Smooth muscle cell (in vitro differentiated cells): ENCODE measurements around the gene FMNL3. TPM values are rescaled to one million over a fixed set of nuclear protein-coding genes. Genes with fewer than 3 reads are reported as not detected.

Experiments
- DNase-seq: peaks from one replicate; lab custom pipeline; 2025; ENCODE audit not compliant: unreplicated experiment; lab: John Stamatoyannopoulos, UW
- H2AFZ ChIP-seq: fragments of 200-600 bp; sonication (generic); 2 replicates; pipeline ENCODE4 v1.6.0; 2016; ENCODE audit warnings: antibody characterized with exemption, low read depth, mild to moderate bottlenecking
- H3F3A ChIP-seq: fragments of 200-600 bp; sonication (generic); 2 replicates; pipeline ENCODE4 v1.6.0; 2017; ENCODE audit warnings: antibody characterized with exemption, low read depth
- H3K27ac ChIP-seq: fragments of 200-600 bp; sonication (generic); 2 replicates; pipeline ENCODE4 v1.5.1; 2016; ENCODE audit warnings: low read depth, mild to moderate bottlenecking
- H3K27me3 ChIP-seq: fragments of 200-600 bp; sonication (generic); 2 replicates; pipeline ENCODE4 v1.6.1; 2016; ENCODE audit warnings: low read depth, mild to moderate bottlenecking
- H3K36me3 ChIP-seq: fragments of 200-600 bp; sonication (generic); 2 replicates; pipeline ENCODE4 v1.5.1; 2016; ENCODE audit warnings: low read depth
- H3K4me1 ChIP-seq: fragments of 200-600 bp; sonication (generic); 2 replicates; pipeline ENCODE4 v1.5.1; 2016; ENCODE audit warnings: low read depth
- H3K4me2 ChIP-seq: fragments of 200-600 bp; sonication (generic); 2 replicates; pipeline ENCODE4 v1.6.0; 2016; ENCODE audit warnings: mild to moderate bottlenecking
- H3K4me3 ChIP-seq: fragments of 200-600 bp; sonication (generic); 2 replicates; pipeline ENCODE4 v1.5.1; 2016; ENCODE audit warnings: mild to moderate bottlenecking
- H3K79me2 ChIP-seq: fragments of 200-600 bp; sonication (generic); 2 replicates; pipeline ENCODE4 v1.6.0; 2016; ENCODE audit warnings: low read depth, mild to moderate bottlenecking
- H3K9ac ChIP-seq: fragments of 200-600 bp; sonication (generic); 2 replicates; pipeline ENCODE4 v1.6.0; 2016; ENCODE audit warnings: low read depth
- H3K9me3 ChIP-seq: fragments of 200-600 bp; sonication (generic); replicated peaks from 2 replicates; pipeline ENCODE4 v1.5.1; 2016; ENCODE audit warnings: low read depth
- H4K20me1 ChIP-seq: fragments of 200-600 bp; sonication (generic); 2 replicates; pipeline ENCODE4 v1.6.0; 2016; ENCODE audit warnings: low read depth
- WGBS: methylation state at CpG from one replicate; pipeline ENCODE4 v1.1.7; 2016; ENCODE audit warnings: low lambda C conversion rate; 5-methylcytosine and 5-hydroxymethylcytosine counted together
- polyA plus RNA-seq: library from polyadenylated mRNA; unstranded; fragments of >200 nt; fragmentation: Nextera tagmentation; extraction: Ambion mirVana; gene quantifications from 2 replicates; pipeline ENCODE4 v1.2.1, GENCODE V29; 2016
- total RNA-seq: library from RNA; depleted of rRNA; stranded (reverse); fragments of >200 nt; gene quantifications from 2 replicates; pipeline ENCODE4 v1.2.3, GENCODE V29; 2014
- TF ChIP-seq, protein P1 (sequence below): fragments of 200-600 bp; sonication (generic); IDR thresholded peaks from 2 replicates; pipeline ENCODE4 v1.5.1; 2017; ENCODE audit warnings: borderline replicate concordance, mild to moderate bottlenecking, antibody characterized with exemption; ENCODE audit not compliant: insufficient read depth, poor library complexity, severe bottlenecking

FMNL3 gene
- total and polyA plus RNA-seq, 2 experiments from 2014 or later, result 18.3 to 21.7 TPM

DNA sequence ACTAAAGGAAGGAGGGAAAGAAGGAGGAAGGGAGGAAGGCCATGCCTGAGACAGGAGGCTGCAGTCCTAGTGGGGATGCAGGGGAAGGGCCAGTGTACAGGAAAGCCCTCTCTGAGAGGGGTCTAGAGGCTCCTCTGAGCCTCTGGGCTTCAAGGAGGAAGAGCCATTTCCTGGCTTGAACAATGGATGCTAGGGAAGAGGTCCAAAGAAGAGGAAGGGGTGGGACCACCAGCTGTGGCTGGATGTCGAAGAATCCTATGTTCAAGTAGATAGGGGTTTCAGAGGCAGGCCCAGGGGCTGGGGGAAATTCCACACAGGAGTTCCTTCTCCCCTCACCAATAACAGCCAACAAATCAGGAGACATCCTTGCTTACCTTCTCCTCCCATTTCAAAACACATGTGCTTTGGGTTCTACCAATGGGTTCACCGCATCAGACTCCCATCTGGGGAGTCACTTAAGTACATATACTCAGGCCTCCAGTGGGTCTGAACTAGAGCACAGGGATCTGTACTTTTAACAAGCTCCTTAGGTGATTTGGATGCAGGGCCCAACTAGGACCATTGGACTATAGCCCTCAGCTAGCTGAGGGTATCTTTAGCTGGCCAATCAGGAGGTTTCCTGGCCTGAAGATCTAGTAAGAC lies 51.5 kb downstream of the FMNL3 start:
- H3K4me3 ChIP-seq, result no peak overlapping the region

DNA sequence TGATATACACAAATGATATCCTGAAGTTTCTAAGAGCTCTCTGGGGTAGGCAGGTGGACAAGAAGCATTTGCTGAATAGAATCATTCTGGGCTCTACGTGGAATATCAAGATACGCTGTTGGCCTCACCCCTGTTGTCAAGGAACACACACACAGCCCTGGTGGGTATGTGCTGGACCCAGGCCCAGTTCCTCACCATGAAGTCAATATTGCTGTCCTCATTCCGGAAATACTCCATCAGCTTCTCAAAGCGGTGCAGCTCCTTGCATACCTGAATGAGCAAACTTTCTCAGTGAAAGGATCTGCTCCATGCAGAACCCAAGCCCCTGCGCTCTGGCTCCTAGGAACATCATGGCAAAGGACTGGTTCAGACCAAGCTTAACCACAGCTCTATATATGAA lies 52.5 kb downstream of the FMNL3 start:
- TF ChIP-seq, protein P1, sequence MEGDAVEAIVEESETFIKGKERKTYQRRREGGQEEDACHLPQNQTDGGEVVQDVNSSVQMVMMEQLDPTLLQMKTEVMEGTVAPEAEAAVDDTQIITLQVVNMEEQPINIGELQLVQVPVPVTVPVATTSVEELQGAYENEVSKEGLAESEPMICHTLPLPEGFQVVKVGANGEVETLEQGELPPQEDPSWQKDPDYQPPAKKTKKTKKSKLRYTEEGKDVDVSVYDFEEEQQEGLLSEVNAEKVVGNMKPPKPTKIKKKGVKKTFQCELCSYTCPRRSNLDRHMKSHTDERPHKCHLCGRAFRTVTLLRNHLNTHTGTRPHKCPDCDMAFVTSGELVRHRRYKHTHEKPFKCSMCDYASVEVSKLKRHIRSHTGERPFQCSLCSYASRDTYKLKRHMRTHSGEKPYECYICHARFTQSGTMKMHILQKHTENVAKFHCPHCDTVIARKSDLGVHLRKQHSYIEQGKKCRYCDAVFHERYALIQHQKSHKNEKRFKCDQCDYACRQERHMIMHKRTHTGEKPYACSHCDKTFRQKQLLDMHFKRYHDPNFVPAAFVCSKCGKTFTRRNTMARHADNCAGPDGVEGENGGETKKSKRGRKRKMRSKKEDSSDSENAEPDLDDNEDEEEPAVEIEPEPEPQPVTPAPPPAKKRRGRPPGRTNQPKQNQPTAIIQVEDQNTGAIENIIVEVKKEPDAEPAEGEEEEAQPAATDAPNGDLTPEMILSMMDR, result no peak
- H3K4me3 ChIP-seq, result no peak overlapping the region
- H3K4me1 ChIP-seq, result no peaks in the 10 kb centered on the region
- H3F3A ChIP-seq, result no peaks in the 10 kb centered on the region
- no peaks in the 10 kb centered on the region for H3K9me3 ChIP-seq
- no peaks in the 10 kb centered on the region for H4K20me1 ChIP-seq
- no peaks in the 10 kb centered on the region for H3K36me3 ChIP-seq
- H3K9ac ChIP-seq, result no peak overlapping the region
- no peak overlapping the region for H3K4me2 ChIP-seq
- H3K27ac ChIP-seq, result no peak overlapping the region
- no peak for DNase-seq
- no peaks in the 10 kb centered on the region for H3K27me3 ChIP-seq
- H3K79me2 ChIP-seq, result no peaks in the 10 kb centered on the region
- WGBS, result 97% methylated on average over 5 of the region's 5 CpGs
- H2AFZ ChIP-seq, result no peak overlapping the region

More for the DNA sequence above, 51.5 kb downstream of the FMNL3 start:
- H3F3A ChIP-seq, result no peaks in the 10 kb centered on the region
- TF ChIP-seq, protein P1, result no peak
- no peak overlapping the region for H3K9ac ChIP-seq
- no peaks in the 10 kb centered on the region for H3K36me3 ChIP-seq
- H3K9me3 ChIP-seq, result no peaks in the 10 kb centered on the region
- no peaks in the 10 kb centered on the region for H3K27me3 ChIP-seq
- DNase-seq, result no peak
- WGBS, result 100% methylated on average over 2 of the region's 2 CpGs
- no peak overlapping the region for H2AFZ ChIP-seq
- no peaks in the 10 kb centered on the region for H3K79me2 ChIP-seq
- no peaks in the 10 kb centered on the region for H3K4me1 ChIP-seq
- H4K20me1 ChIP-seq, result no peaks in the 10 kb centered on the region
- no peak overlapping the region for H3K27ac ChIP-seq
- H3K4me2 ChIP-seq, result no peak overlapping the region

DNA sequence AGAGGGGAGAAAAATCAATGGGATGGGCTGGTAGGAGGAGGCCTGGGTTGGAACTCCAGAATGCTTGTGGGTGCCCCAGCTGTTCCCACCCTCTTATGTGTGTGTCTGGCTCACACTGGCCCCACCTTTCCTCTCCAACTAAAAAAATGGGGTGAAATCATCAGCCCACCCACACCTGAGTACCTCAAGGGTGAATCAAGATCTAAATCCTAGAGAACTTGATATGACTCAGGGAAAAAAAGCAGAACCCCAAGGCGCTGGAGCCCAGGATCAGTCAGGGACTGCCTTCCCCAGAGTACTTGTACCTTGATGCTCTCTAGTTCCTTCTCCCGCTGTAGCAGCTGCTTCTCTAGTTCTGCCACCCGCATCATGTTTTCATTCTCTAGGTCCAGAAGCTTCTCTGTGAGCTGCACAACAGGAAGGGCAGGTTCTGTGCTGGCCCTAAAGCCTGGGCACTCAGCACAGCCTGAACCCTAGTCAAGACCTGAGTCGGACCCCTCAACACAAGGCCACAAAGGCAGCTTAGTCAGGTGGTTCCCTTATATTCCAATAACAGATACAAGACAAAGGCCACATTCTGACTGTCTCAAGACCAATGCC lies 54.2 kb downstream of the FMNL3 start:
- no peak overlapping the region for H2AFZ ChIP-seq
- WGBS, result 94% methylated on average over 4 of the region's 4 CpGs
- H3K9me3 ChIP-seq, result no peaks in the 10 kb centered on the region
- no peak overlapping the region for H3K4me2 ChIP-seq
- no peak overlapping the region for H3K9ac ChIP-seq
- no peaks in the 10 kb centered on the region for H3K4me1 ChIP-seq
- no peaks in the 10 kb centered on the region for H3F3A ChIP-seq
- no peaks in the 10 kb centered on the region for H4K20me1 ChIP-seq
- H3K36me3 ChIP-seq, result no peaks in the 10 kb centered on the region
- H3K27ac ChIP-seq, result no peak overlapping the region
- no peaks in the 10 kb centered on the region for H3K79me2 ChIP-seq
- TF ChIP-seq, protein P1, result no peak
- DNase-seq, result no peak
- no peak overlapping the region for H3K4me3 ChIP-seq
- no peaks in the 10 kb centered on the region for H3K27me3 ChIP-seq

DNA sequence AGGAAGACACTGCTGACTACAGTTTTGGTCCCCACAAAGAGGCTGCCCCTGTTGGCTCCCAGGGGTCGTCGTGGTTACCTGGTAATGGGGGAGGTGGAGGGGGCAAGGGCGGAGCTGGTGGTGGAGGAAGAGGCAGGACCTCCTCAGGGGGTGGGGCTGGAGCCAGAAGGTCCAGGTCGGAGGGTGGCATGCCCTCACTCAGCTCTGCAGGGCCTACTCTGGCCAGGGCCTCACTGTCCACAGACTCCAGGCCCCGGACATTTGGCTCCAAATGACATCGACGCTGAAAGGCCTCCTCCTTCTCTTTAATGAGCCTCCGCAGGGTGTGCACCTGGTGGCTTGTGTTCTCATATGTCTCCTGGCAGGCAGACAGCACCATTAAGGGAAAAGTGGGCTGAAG lies 55.4 kb downstream of the FMNL3 start:
- Histone ChIP-seq H3K36me3 (no peaks in the 10 kb centered on the region), H3F3A (no peaks in the 10 kb centered on the region), H3K9ac (no peak overlapping the region), H3K79me2 (no peaks in the 10 kb centered on the region), H4K20me1 (no peaks in the 10 kb centered on the region), H3K4me1 (no peaks in the 10 kb centered on the region), H3K4me3 (no peak overlapping the region), H3K27ac (no peak overlapping the region), H3K27me3 (no peaks in the 10 kb centered on the region), H2AFZ (no peak overlapping the region), H3K9me3 (no peaks in the 10 kb centered on the region), H3K4me2 (no peak overlapping the region)
- WGBS, result 88% methylated on average over 7 of the region's 8 CpGs
- TF ChIP-seq, protein P1, result no peak
- DNase-seq, result no peak
